Kidney epithelial cell (primary cell): Measurements from ENCODE around the gene STAP2. TPM values are rescaled to one million over a fixed set of nuclear protein-coding genes. Genes with fewer than 3 reads are reported as not detected.

ENCODE experiments used
- DNase-seq: peaks from one replicate; pipeline ENCODE4 v3.0.0-alpha.2; 2010; ENCODE audit warnings: low read depth
- H3K27me3 ChIP-seq: 2 replicates; pipeline ENCODE4 v1.6.0; 2011; ENCODE audit warnings: low read length; ENCODE audit not compliant: control insufficient read depth, insufficient read depth
- H3K36me3 ChIP-seq: 2 replicates; pipeline ENCODE4 v1.5.1; 2011; ENCODE audit warnings: low read length; ENCODE audit not compliant: control insufficient read depth, insufficient read depth
- H3K4me3 ChIP-seq: 2 replicates; pipeline ENCODE4 v1.5.1; 2011; ENCODE audit warnings: low read depth, mild to moderate bottlenecking, control low read depth, low read length
- total RNA-seq: library from RNA; depleted of rRNA; stranded (reverse); fragments of >200 nt; gene quantifications from 2 replicates; pipeline ENCODE4 v1.2.3, GENCODE V29; 2015
- TF ChIP-seq, protein P1 (sequence below): IDR thresholded peaks from 2 replicates; pipeline ENCODE4 v1.5.1; 2011; ENCODE audit warnings: mild to moderate bottlenecking, moderate library complexity, low read length, control low read depth, inconsistent platforms; ENCODE audit not compliant: insufficient read depth, poor library complexity, severe bottlenecking

The STAP2 gene
- total RNA-seq, 1 donor from 2014 or later, result 78.5 TPM

GRCh38 chr19:4363571-4364304, 25.1 kb upstream of the STAP2 start:
- peaks cover 5% of the 10 kb centered on the region for H3K36me3 ChIP-seq

DNA sequence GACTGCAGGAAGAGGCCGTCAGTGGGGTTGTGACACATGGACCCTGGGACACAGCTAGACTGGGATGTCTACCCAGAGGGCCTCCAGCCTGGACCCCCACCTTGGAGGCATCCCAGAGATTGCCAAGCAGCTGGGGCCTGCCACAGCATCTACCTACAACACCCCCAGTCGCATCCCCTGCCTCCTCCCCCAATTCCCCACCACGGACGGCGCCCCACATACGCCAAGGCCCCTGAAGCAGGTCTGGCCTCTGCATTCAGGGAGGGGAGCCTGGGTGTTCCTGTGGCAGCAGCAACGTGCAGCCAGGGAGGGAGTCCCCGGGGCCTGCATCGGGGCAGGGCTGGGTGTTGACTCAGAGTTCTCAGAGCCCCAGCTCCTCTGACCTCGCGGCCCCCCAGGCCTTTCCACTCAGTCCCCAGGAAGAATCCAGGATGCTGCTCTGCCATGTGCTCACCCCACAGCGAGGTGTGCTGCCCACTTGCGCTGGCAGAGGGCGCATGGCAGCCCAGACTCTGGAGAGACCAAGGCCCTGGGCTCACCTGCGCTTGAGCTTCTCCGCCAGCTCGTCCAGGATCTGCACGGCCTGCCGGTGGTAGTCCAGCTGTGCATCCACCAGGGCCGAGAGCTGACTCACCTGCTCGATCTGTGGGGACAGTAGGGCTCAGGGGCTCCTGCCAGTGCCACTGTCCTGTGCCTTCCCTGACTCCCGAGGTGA, 24.4 kb upstream of the STAP2 start:
- H3K27me3 ChIP-seq, result no peaks in the 10 kb centered on the region
- H3K4me3 ChIP-seq, result no peak overlapping the region
- H3K36me3 ChIP-seq, result peaks cover 5% of the 10 kb centered on the region
- TF ChIP-seq, protein P1, sequence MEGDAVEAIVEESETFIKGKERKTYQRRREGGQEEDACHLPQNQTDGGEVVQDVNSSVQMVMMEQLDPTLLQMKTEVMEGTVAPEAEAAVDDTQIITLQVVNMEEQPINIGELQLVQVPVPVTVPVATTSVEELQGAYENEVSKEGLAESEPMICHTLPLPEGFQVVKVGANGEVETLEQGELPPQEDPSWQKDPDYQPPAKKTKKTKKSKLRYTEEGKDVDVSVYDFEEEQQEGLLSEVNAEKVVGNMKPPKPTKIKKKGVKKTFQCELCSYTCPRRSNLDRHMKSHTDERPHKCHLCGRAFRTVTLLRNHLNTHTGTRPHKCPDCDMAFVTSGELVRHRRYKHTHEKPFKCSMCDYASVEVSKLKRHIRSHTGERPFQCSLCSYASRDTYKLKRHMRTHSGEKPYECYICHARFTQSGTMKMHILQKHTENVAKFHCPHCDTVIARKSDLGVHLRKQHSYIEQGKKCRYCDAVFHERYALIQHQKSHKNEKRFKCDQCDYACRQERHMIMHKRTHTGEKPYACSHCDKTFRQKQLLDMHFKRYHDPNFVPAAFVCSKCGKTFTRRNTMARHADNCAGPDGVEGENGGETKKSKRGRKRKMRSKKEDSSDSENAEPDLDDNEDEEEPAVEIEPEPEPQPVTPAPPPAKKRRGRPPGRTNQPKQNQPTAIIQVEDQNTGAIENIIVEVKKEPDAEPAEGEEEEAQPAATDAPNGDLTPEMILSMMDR, result peak; percentile 40
- DNase-seq, result no peak

More at GRCh38 chr19:4363571-4364304, 25.1 kb upstream of the STAP2 start:
- DNase-seq, result no peak
- H3K27me3 ChIP-seq, result no peaks in the 10 kb centered on the region
- H3K4me3 ChIP-seq, result no peak overlapping the region
- TF ChIP-seq, protein P1, result no peak

- H3K4me3 ChIP-seq, result no peak overlapping the region
- no peaks in the 10 kb centered on the region for H3K27me3 ChIP-seq
- H3K36me3 ChIP-seq, result peaks cover 5% of the 10 kb centered on the region
- TF ChIP-seq, protein P1, result no peak
- no peak for DNase-seq
Observed at GRCh38 chr19:4362101-4362828, 23.6 kb upstream of the STAP2 start.

GRCh38 chr19:4361152-4362046, 22.8 kb upstream of the STAP2 start:
- Histone ChIP-seq H3K27me3 (no peaks in the 10 kb centered on the region), H3K4me3 (no peak overlapping the region), H3K36me3 (peaks cover 5% of the 10 kb centered on the region)
- DNase-seq, result no peak
- TF ChIP-seq, protein P1, result no peak

- no peak overlapping the region for H3K4me3 ChIP-seq
- peaks cover 5% of the 10 kb centered on the region for H3K36me3 ChIP-seq
- DNase-seq, result no peak
- TF ChIP-seq, protein P1, result no peak
- no peaks in the 10 kb centered on the region for H3K27me3 ChIP-seq
Observed at GRCh38 chr19:4360641-4361151, 22.1 kb upstream of the STAP2 start.
